Tibial artery (tissue), 4 donors: Measurements from ENCODE around the gene PSENEN.

Experiments
- DNase-seq, 2 donors: peaks; one replicate each; pipeline ENCODE4 v3.0.0-alpha.2; 2019
- H3K27ac ChIP-seq, 2 donors: fragments of 200-600 bp; sonication (generic) in 1 of 2; 1 replicate in 1 of 2; 2 replicates in 1 of 2; pipeline ENCODE4 v1.5.1; 2018 to 2019; ENCODE audit warnings: mild to moderate bottlenecking in 1 of 2
- H3K27me3 ChIP-seq, 2 donors: fragments of 200-600 bp; sonication (generic) in 1 of 2; one replicate each; pipeline versions ENCODE4 v1.5.1 to v1.6.0; 2016 to 2019
- H3K36me3 ChIP-seq, 3 donors: fragments of 200-600 bp; sonication (generic) in 2 of 3; one replicate each; pipeline ENCODE4 v1.5.1; 2016 to 2019; ENCODE audit warnings: mild to moderate bottlenecking in 2 of 3
- H3K4me1 ChIP-seq, 4 donors: fragments of 200-600 bp; sonication (generic) in 2 of 4; 1 replicate in 3 of 4; 2 replicates in 1 of 4; pipeline ENCODE4 v1.5.1; 2016 to 2019
- H3K4me3 ChIP-seq, 2 donors: fragments of 200-600 bp; sonication (generic) in 1 of 2; 1 replicate in 1 of 2; 2 replicates in 1 of 2; pipeline ENCODE4 v1.5.1; 2018 to 2019; ENCODE audit warnings: mild to moderate bottlenecking in 2 of 2
- H3K9me3 ChIP-seq, 3 donors: fragments of 200-600 bp; sonication (generic) in 1 of 3; one replicate each; pipeline ENCODE4 v1.5.1; 2016 to 2019
- CTCF ChIP-seq, 2 experiments: fragments of 200-600 bp in 1 of 2; fragments of 450-650 bp in 1 of 2; IDR thresholded peaks; one replicate each; pipeline ENCODE4 v1.5.1; 2017 to 2019; ENCODE audit warnings: antibody characterized with exemption in 2 of 2, mild to moderate bottlenecking in 1 of 2, moderate library complexity in 1 of 2
- intact Hi-C: fragments of 100-400 bp; cut with DNase I; formaldehyde crosslinking; loops from one replicate; pipeline ENCODE4 v1.15.0; 2023; ENCODE audit warnings: low total_unique reads

PSENEN gene

GRCh38 chr19:35773020-35773806, 27.8 kb downstream of the PSENEN start:
- Histone ChIP-seq H3K36me3 (peaks cover 0 to 15% (median 0%) of the 10 kb centered on the region in 3 donors), H3K27ac (no peak overlapping the region), H3K9me3 (no peaks in the 10 kb centered on the region), H3K4me1 (peaks cover 0 to 19% (median 15%) of the 10 kb centered on the region in 4 donors), H3K4me3 (no peak overlapping the region), H3K27me3 (no peaks in the 10 kb centered on the region)
- TF ChIP-seq CTCF (IDR thresholded peaks at IDR 0.05) = no peak
- no peak for DNase-seq
- intact Hi-C loops = no loop called here

GRCh38 chr19:35774274-35775045, 29.0 kb downstream of the PSENEN start:
- Histone ChIP-seq H3K27ac (peak overlapping the region in 1 of 2 donors; percentile 6), H3K4me3 (peak overlapping the region; percentile 92 to 93), H3K27me3 (no peaks in the 10 kb centered on the region), H3K36me3 (peaks cover 0 to 21% (median 8%) of the 10 kb centered on the region in 3 donors), H3K4me1 (peaks cover 0 to 19% (median 15%) of the 10 kb centered on the region in 4 donors), H3K9me3 (no peaks in the 10 kb centered on the region)
- intact Hi-C loops = no loop called here
- no peak for DNase-seq
- TF ChIP-seq CTCF (IDR thresholded peaks at IDR 0.05) = no peak

- intact Hi-C loops = no loop called here
- Histone ChIP-seq H3K27me3 (no peaks in the 10 kb centered on the region), H3K27ac (peak overlapping the region in 1 of 2 donors; percentile 6), H3K36me3 (peaks cover 2 to 26% (median 8%) of the 10 kb centered on the region in 3 donors), H3K9me3 (no peaks in the 10 kb centered on the region), H3K4me1 (peaks cover 0 to 19% (median 15%) of the 10 kb centered on the region in 4 donors), H3K4me3 (peak overlapping the region; percentile 92 to 93)
- no peak for DNase-seq
- TF ChIP-seq CTCF (IDR thresholded peaks at IDR 0.05) = no peak
Measured at GRCh38 chr19:35775046-35775297, 29.5 kb downstream of the PSENEN start.

GRCh38 chr19:35775298-35776101, 30.0 kb downstream of the PSENEN start, which contains the start of gene ARHGAP33:
Gene ARHGAP33 (plus strand): TSS chr19:35775564. CDS start chr19:35775659, 95 bp downstream.
- H3K27me3 ChIP-seq = no peaks in the 10 kb centered on the region
- TF ChIP-seq CTCF (IDR thresholded peaks at IDR 0.05) = no peak
- peak; percentile 99 for DNase-seq
- H3K4me1 ChIP-seq = peaks cover 0 to 19% (median 15%) of the 10 kb centered on the region in 4 donors
- H3K36me3 ChIP-seq = peaks cover 7 to 31% (median 14%) of the 10 kb centered on the region in 3 donors
- intact Hi-C loops = no loop called here
- no peaks in the 10 kb centered on the region for H3K9me3 ChIP-seq
- H3K4me3 ChIP-seq = peak within 1 kb of the TSS; percentile 92 to 93
- peak within 1 kb of the TSS; percentile 71 to 72 for H3K27ac ChIP-seq

- no peak for TF ChIP-seq CTCF (IDR thresholded peaks at IDR 0.05)
- intact Hi-C loops = no loop called here
- Histone ChIP-seq H3K27me3 (no peaks in the 10 kb centered on the region), H3K4me3 (peak overlapping the region; percentile 92 to 93), H3K4me1 (peaks cover 0 to 19% (median 15%) of the 10 kb centered on the region in 4 donors), H3K27ac (peak overlapping the region; percentile 71 to 72), H3K9me3 (no peaks in the 10 kb centered on the region), H3K36me3 (peaks cover 14 to 38% (median 21%) of the 10 kb centered on the region in 3 donors)
- peak in 1 of 2 donors; percentile 63 for DNase-seq
Measured at GRCh38 chr19:35776102-35776788, 30.8 kb downstream of the PSENEN start.
